HuH-7 (cell line): ENCODE results near the gene ABCC10.
"Not testable (repeated sequence)": the region's sequence is repeated elsewhere in the genome, so short reads cannot be mapped to it uniquely, and the experiment has no call there.

Source experiments
- DNase-seq: peaks from one replicate; pipeline ENCODE4 v3.0.0; 2011; ENCODE audit warnings: low spot score

Gene ABCC10

DNA sequence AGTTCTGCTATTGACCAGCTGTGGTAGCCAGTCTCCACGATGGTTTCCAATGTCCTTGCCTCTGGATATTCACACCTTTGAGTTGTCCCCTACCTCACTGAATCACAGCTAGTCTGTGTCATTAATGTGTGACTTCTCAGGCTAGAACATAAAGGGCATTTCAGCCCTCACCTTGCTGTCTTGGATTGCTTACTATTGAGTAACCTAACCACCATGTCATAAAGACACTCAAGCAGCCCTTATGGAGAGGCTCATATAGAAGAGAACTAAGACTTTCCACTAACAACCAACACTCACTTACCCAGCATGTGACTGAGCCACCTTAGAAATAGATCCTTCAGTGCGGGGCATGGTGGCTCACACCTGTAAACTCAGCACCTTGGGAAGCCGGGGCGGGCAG is 19.1 kb upstream of the ABCC10 start:
- DNase-seq = no peak

GRCh38 chr6:43410776-43411175 is 16.6 kb upstream of the ABCC10 start:
- not testable (repeated sequence) for DNase-seq

DNA sequence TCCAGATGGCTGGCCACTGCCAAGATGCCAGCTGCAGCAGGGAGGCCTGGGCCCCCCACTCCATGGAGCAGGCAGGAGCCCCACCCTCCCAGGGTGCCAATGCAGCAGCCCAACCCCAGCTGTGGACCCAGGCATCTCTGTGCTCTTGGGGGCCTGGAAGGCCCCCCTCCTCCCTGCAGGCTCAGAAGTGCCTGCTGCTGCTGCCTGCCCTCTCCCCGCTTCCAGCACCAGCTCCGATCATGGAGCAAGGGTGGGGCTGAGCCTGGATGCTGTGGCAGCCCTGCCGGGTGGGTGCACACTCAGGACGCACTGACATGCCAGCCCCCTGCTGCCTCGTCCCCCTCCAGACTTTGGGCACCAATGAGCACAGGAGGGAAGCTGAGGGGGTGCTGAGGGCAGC is 14.8 kb upstream of the ABCC10 start:
- no peak for DNase-seq

GRCh38 chr6:43413002-43413401 is 14.3 kb upstream of the ABCC10 start:
- no peak for DNase-seq

GRCh38 chr6:43415275-43415674 is 12.1 kb upstream of the ABCC10 start:
- DNase-seq = not testable (repeated sequence)

DNA sequence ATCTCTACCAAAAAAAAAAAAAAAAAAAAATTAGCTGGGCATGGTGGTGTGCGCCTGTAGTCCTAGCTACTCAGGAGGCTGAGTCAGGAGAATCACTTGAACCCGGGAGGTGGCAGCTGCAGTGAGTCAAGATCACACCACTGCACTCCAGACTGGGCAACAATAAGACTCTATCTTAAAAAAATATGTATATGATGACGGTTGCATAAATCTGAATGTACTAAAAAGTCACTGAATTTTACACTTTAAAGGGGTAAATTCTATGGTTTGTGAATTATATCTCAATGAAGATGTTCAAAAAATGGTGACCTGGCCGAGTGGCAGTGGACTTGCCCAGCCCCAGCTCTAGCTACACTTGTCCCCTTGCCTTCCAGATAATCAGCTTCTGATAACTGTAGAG is 10.4 kb upstream of the ABCC10 start:
- DNase-seq = no peak

- DNase-seq = no peak
These were observed 7.2 kb upstream of the ABCC10 start for GRCh38 chr6:43420012-43420709.

GRCh38 chr6:43421831-43422230 is 5.5 kb upstream of the ABCC10 start:
- DNase-seq = no peak

GRCh38 chr6:43425083-43425482 is 2.3 kb upstream of the ABCC10 start:
- not testable (repeated sequence) for DNase-seq

DNA sequence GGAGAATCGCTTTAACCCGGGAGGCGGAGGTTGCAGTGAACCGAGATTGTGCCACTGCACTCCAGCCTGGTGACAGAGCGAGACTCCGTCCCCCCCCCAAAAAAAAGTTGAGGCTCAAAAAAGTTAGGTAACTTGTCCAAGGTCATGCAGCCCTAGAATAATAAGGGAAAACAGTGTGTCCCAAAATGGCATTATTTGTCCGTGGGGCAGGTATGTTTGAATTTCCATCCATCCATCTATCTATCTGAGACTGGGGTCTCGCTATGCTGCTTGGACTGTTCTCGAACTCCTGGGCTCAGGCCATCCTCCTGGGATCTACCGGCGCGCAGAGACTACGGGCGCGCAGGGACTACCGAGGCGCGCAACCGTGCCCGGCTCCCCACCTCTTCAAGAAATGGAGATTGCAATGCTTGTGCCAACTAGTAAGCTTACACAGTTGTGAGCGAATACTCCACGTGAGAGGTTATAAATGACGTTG is 374 bp upstream of the ABCC10 start:
- DNase-seq = no peak

DNA sequence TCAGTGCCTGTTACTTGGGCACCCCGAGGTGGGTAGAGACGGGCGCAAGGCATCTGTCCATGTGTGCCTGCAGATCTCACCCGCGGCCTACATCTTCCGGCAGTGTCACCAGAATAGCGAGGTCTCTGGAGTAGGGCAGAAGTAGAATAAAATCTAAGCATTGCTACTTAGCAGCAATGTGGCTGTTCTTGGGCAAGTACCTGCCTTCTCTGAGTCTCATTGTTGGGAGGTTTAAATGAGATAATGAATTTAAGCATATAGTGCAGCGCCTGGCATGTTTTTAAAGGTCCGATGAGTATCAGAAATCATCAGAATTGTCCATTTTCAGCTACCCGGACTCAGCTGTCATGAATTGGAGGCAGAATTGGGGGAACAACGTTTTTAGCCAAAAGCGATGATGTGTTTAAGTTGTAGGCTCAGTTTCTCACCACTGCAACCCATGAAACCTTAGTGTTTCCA is 800 bp downstream of the ABCC10 start:
- no peak for DNase-seq

- no peak for DNase-seq
These were observed 1.5 kb downstream of the ABCC10 start for GRCh38 chr6:43428874-43429273.

GRCh38 chr6:43432009-43432945 is 4.9 kb downstream of the ABCC10 start:
- no peak for DNase-seq

DNA sequence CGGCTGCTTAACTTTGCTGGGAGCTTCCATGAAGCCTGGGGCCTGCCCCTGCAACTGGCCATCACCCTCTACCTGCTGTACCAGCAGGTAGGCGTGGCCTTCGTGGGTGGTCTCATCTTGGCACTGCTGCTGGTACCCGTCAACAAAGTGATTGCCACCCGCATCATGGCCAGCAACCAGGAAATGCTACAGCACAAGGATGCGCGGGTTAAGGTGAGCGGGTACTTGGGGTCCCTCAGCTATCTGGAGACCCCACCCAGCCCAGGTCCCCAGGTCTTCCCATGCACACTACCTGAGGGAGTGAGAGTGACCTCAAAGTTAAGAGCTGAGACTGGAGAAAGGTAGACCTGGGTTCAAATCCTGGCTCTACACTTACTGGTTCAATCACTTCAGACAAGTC is 5.8 kb downstream of the ABCC10 start:
- DNase-seq = no peak

DNA sequence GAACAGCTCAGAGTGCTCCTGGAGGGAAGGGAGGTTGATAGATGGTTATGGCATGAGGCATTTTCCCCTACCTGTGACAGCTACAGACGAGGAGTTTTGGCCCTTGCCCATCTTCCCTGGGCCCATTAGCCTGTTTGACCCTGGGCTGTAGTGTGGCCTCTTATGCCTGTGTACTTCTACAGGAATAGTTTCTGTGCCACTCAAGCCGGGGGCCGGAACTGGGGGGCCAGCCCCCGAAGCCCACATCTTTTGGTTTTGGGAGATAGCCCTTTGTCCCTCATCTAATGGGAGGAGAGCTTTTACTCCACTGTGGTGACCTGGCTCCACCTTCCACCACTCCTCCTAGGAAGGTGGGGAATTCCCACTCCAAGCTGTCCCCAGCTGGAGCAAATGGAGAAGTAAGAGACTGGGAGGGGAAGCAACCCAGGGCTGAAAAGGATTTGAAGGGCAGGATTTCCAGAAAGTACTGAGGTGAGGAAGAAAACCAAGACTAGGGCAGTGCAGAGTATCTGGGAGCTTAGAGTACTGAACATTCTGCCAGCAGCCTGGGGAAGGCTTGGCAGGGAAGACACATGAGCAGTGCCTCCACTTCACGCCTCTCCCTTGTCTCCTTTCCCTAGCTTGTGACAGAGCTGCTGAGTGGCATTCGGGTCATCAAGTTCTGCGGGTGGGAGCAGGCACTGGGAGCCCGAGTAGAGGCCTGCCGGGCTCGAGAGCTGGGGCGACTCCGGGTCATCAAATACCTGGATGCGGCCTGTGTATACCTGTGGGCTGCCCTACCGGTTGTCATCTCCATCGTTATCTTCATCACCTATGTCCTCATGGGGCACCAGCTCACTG is 6.9 kb downstream of the ABCC10 start:
- DNase-seq = no peak

GRCh38 chr6:43434943-43435342 is 7.6 kb downstream of the ABCC10 start:
- no peak for DNase-seq

GRCh38 chr6:43435682-43436437 is 8.5 kb downstream of the ABCC10 start:
- DNase-seq = no peak

- DNase-seq = peak; percentile 72
These were observed 9.4 kb downstream of the ABCC10 start for GRCh38 chr6:43436577-43437282.

GRCh38 chr6:43437700-43438099 is 10.4 kb downstream of the ABCC10 start:
- no peak for DNase-seq

GRCh38 chr6:43442935-43443334 is 15.6 kb downstream of the ABCC10 start:
- no peak for DNase-seq

DNA sequence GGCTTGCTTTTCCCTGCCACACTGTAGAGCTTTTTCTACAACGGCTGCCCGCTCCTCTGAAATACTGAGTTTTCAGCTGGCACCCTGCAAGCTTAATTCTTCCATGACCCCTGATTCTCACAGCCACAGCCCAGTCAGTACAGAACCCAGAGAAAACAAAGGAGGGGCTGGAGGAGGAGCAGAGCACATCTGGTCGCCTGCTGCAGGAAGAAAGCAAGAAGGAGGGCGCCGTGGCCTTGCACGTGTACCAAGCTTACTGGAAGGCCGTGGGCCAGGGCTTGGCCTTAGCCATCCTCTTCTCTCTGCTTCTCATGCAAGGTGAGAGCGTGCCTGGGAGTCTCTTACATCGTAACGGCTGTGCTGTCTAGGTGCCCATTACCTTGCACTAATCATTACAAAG is 16.7 kb downstream of the ABCC10 start:
- no peak for DNase-seq
